ENCODE data around the gene ADGRE2. TPM values are rescaled to one million over a fixed set of nuclear protein-coding genes. Genes with fewer than 3 reads are reported as not detected.

ADGRE2 gene
- total RNA-seq, 4 donors from 2014 or later, result 0.26 to 2.2 (median 0.65) TPM

DNA sequence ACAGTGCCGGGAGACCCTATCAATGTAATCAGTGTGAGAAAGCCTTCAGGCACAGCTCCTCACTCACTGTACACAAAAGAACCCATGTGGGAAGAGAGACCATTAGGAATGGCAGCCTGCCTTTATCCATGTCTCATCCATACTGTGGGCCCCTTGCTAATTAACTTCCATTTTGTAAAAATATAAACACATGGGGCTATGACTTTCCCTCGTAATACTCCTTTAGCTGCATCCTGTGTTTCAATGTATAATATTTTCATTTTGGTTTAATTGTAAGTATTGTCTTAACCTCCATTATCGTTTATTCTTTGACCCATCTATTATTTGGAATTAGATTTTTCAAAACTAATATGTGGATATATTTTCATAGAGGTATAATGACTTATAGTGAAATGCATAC, 59.2 kb downstream of the ADGRE2 start:
- no peak for TF ChIP-seq POLR2A (IDR thresholded peaks at IDR 0.05)
- TF ChIP-seq, protein P1, sequence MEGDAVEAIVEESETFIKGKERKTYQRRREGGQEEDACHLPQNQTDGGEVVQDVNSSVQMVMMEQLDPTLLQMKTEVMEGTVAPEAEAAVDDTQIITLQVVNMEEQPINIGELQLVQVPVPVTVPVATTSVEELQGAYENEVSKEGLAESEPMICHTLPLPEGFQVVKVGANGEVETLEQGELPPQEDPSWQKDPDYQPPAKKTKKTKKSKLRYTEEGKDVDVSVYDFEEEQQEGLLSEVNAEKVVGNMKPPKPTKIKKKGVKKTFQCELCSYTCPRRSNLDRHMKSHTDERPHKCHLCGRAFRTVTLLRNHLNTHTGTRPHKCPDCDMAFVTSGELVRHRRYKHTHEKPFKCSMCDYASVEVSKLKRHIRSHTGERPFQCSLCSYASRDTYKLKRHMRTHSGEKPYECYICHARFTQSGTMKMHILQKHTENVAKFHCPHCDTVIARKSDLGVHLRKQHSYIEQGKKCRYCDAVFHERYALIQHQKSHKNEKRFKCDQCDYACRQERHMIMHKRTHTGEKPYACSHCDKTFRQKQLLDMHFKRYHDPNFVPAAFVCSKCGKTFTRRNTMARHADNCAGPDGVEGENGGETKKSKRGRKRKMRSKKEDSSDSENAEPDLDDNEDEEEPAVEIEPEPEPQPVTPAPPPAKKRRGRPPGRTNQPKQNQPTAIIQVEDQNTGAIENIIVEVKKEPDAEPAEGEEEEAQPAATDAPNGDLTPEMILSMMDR (IDR thresholded peaks at IDR 0.05), result no peak
- H3K27ac ChIP-seq, result no peak overlapping the region
- intact Hi-C loops (cut with DNase I; ENCODE audit: low total_unique reads), result no loop called here
- H3K27me3 ChIP-seq, result no peaks in the 10 kb centered on the region
- H3K4me3 ChIP-seq, result no peak overlapping the region
- no peaks in the 10 kb centered on the region for H3K4me1 ChIP-seq
- DNase-seq, result no peak
- H3K36me3 ChIP-seq, result no peaks in the 10 kb centered on the region
- peaks cover 5 to 89% of the 10 kb centered on the region in 2 donors for H3K9me3 ChIP-seq

DNA sequence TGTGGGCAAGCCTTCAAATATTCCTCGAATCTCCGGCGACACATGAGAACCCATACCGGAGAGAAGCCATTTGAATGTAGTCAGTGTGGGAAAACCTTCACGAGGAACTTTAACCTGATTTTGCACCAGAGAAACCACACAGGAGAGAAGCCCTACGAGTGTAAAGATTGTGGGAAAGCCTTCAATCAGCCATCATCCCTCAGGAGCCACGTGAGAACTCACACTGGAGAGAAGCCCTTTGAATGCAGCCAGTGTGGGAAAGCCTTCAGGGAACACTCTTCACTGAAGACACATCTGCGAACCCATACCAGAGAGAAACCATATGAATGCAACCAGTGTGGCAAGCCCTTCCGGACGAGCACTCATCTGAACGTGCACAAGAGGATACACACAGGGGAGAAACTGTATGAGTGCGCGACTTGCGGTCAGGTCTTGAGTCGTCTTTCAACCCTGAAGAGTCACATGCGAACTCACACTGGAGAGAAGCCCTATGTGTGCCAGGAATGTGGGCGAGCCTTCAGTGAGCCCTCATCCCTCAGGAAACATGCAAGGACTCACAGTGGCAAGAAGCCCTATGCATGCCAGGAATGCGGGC, 59.7 kb downstream of the ADGRE2 start:
- peaks cover 5 to 84% of the 10 kb centered on the region in 2 donors for H3K9me3 ChIP-seq
- H3K4me3 ChIP-seq, result no peak overlapping the region
- no peaks in the 10 kb centered on the region for H3K36me3 ChIP-seq
- H3K4me1 ChIP-seq, result no peaks in the 10 kb centered on the region
- intact Hi-C loops (cut with DNase I; ENCODE audit: low total_unique reads), result no loop called here
- no peak overlapping the region for H3K27ac ChIP-seq
- H3K27me3 ChIP-seq, result no peaks in the 10 kb centered on the region
- TF ChIP-seq, protein P1 (IDR thresholded peaks at IDR 0.05), result no peak
- TF ChIP-seq POLR2A (IDR thresholded peaks at IDR 0.05), result no peak
- no peak for DNase-seq

GRCh38 chr19:14715841-14716240, 62.5 kb downstream of the ADGRE2 start:
- intact Hi-C loops (cut with DNase I; ENCODE audit: low total_unique reads), result no loop called here
- Histone ChIP-seq H3K36me3 (no peaks in the 10 kb centered on the region), H3K27ac (no peak overlapping the region), H3K4me1 (no peaks in the 10 kb centered on the region), H3K27me3 (no peaks in the 10 kb centered on the region), H3K4me3 (no peak overlapping the region), H3K9me3 (peaks cover 5 to 57% of the 10 kb centered on the region in 2 donors)
- TF ChIP-seq, protein P1 (IDR thresholded peaks at IDR 0.05), result no peak
- TF ChIP-seq POLR2A (IDR thresholded peaks at IDR 0.05), result no peak
- no peak for DNase-seq

DNA sequence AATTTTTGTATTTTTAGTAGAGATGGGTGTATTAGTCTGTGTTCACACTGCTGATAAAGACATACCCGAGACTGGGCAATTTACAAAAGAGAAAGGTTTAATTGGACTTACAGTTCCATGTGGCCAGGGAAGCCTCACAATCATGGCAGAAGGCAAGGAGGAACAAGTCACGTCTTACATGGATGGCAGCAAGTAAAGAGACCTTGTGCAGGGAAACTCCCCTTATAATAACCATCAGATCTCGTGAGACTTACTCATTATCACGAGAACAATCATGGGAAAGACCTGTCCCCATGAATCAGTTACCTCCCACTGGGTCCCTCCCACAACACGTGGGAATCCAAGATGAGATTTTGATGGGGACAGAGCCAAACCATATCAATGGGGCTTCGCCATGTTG, 73.9 kb downstream of the ADGRE2 start:
- intact Hi-C loops (cut with DNase I; ENCODE audit: low total_unique reads), result no loop called here
- no peaks in the 10 kb centered on the region for H3K4me1 ChIP-seq
- no peak overlapping the region for H3K27ac ChIP-seq
- TF ChIP-seq, protein P1 (IDR thresholded peaks at IDR 0.05), result no peak
- TF ChIP-seq POLR2A (IDR thresholded peaks at IDR 0.05), result no peak
- no peaks in the 10 kb centered on the region for H3K9me3 ChIP-seq
- no peaks in the 10 kb centered on the region for H3K27me3 ChIP-seq
- H3K4me3 ChIP-seq, result no peak overlapping the region
- no peaks in the 10 kb centered on the region for H3K36me3 ChIP-seq
- DNase-seq, result no peak

DNA sequence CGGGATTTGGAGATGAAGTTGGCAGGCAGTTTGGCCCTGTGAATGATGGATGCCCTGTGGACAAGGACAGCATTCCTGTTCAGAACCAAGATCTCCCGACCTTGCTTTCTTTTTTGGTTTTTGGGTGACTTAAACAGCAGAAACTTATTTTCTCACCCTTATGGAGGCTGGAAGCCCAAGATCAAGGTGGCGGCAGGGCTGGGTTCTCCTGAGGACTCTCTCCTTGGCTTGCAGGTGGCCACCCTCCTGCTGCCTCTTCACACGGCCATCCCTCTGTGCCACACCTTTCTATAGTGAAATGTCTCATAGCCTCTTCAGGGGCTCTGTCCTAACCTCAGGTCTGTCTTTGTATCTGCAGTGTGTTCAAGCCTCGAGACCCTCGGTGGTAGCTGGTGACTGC, 74.5 kb downstream of the ADGRE2 start:
- no peak overlapping the region for H3K4me3 ChIP-seq
- intact Hi-C loops (cut with DNase I; ENCODE audit: low total_unique reads), result no loop called here
- no peak for DNase-seq
- no peaks in the 10 kb centered on the region for H3K36me3 ChIP-seq
- TF ChIP-seq, protein P1 (IDR thresholded peaks at IDR 0.05), result no peak
- TF ChIP-seq POLR2A (IDR thresholded peaks at IDR 0.05), result no peak
- H3K27me3 ChIP-seq, result no peaks in the 10 kb centered on the region
- H3K27ac ChIP-seq, result no peak overlapping the region
- no peaks in the 10 kb centered on the region for H3K4me1 ChIP-seq
- H3K9me3 ChIP-seq, result no peaks in the 10 kb centered on the region

Data from uterus (tissue), 4 donors.